Dendritic cell treated with granulocyte-macrophage colony-stimulating factor and Interleukin-4, amounts not matched to agents 40 ng/mL and 50 ng/mL, for 4 days (primary cell): ENCODE data around the gene SLX4IP.

Source experiments
- H3K27ac Mint-ChIP-seq: one replicate; pipeline ENCODE4 v1.8.0; 2022; ENCODE audit warnings: mild to moderate bottlenecking, mixed read lengths
- H3K27me3 Mint-ChIP-seq: one replicate; pipeline ENCODE4 v1.8.0; 2022; ENCODE audit warnings: mild to moderate bottlenecking, mixed read lengths
- H3K36me3 Mint-ChIP-seq: one replicate; pipeline ENCODE4 v1.8.0; 2022; ENCODE audit warnings: low read depth, mixed read lengths
- H3K4me1 Mint-ChIP-seq: one replicate; pipeline ENCODE4 v1.8.0; 2022; ENCODE audit warnings: low read depth, mixed read lengths
- H3K4me3 Mint-ChIP-seq: one replicate; pipeline ENCODE4 v1.8.0; 2022; ENCODE audit warnings: mild to moderate bottlenecking, moderate library complexity, mixed read lengths
- H3K9me3 Mint-ChIP-seq: one replicate; pipeline ENCODE4 v1.8.0; 2022; ENCODE audit warnings: mixed read lengths
- intact Hi-C: fragments of 100-400 bp; cut with micrococcal nuclease; formaldehyde crosslinking; loops from one replicate; pipeline ENCODE4 v1.15.0; 2022

The SLX4IP gene

DNA sequence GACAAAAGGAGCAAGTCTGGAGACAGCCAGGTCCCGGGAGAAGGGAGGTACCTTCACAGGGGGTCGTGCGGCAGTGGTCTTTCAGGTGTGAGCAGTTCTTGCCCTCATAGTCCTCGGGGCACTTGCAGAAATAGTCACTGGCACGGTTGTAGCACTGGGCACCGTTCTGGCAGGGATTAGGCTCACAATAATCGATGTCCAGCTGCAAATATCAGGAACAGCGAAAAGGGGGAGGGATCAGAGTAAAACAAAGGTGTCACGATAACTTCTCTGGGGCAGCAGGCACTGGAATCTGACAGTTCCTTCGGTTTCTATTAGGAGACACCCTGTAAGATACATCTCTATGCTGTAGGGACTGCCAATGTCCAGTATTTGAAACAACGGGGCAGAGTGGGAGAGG lies 212.8 kb downstream of the SLX4IP start:
- no peak overlapping the region for H3K4me3 Mint-ChIP-seq
- no peaks in the 10 kb centered on the region for H3K27me3 Mint-ChIP-seq
- no peaks in the 10 kb centered on the region for H3K4me1 Mint-ChIP-seq
- intact Hi-C loops, result no loop called here
- peaks cover 100% of the 10 kb centered on the region for H3K36me3 Mint-ChIP-seq
- H3K9me3 Mint-ChIP-seq, result no peaks in the 10 kb centered on the region
- no peak overlapping the region for H3K27ac Mint-ChIP-seq

DNA sequence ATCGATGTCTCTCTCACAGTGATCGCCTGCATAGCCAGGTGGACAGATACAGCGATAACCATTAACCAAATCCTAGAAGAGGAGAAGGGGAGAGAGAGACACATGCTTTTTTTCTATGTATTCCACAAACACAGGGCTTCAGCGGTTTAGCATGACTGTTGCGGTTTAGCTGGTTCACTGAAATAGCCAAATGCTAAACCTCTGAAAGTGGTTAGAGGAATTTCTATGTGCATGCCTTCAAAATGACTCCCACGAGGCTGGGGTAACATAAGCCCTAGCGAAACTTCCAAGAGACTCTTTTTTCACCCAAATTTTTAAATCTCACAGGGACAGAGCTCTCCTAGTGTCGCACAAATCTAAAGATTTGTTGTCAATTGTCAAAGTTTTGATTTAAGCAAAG lies 213.5 kb downstream of the SLX4IP start:
- Mint-ChIP-seq H3K9me3 (no peaks in the 10 kb centered on the region), H3K27ac (no peak overlapping the region), H3K36me3 (peaks cover 100% of the 10 kb centered on the region), H3K4me3 (no peak overlapping the region), H3K4me1 (no peaks in the 10 kb centered on the region), H3K27me3 (no peaks in the 10 kb centered on the region)
- intact Hi-C loops, result no loop called here

DNA sequence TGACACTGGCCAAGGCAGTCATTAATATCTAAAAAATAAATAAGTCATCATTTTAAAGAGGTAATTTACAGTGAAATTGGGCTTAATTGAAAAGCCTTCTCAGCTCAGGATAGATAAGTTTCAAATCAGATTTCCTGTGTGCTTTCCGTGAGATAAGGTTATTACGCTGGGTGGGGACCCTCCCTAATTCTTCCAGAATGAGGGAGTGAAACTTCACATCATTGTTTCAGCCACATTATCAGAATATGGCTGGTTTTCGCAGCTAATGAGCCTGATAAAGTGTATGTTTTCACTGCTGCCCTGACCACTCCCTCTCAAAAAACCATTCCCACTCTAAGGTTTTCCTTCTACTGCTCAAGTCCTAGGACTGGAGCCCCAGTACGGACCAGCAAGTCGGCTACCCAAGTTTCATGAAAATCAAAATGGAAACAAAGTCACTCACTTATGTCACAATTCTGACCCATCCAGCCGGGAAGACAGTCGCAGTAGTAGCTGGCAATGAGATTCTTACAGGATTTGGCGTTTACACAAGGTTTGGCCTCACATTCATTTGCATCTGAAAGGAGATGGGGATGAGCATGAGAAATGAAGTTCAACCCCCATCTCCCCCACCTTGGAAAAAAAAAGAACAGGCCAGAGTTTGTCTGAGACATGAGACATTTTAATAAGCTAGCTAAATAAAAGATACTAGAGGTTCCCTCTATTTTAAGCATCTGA lies 214.1 kb downstream of the SLX4IP start:
- no peaks in the 10 kb centered on the region for H3K27me3 Mint-ChIP-seq
- no peak overlapping the region for H3K4me3 Mint-ChIP-seq
- H3K27ac Mint-ChIP-seq, result no peak overlapping the region
- peaks cover 5% of the 10 kb centered on the region for H3K4me1 Mint-ChIP-seq
- H3K9me3 Mint-ChIP-seq, result no peaks in the 10 kb centered on the region
- H3K36me3 Mint-ChIP-seq, result peaks cover 100% of the 10 kb centered on the region
- intact Hi-C loops, result no loop called here

DNA sequence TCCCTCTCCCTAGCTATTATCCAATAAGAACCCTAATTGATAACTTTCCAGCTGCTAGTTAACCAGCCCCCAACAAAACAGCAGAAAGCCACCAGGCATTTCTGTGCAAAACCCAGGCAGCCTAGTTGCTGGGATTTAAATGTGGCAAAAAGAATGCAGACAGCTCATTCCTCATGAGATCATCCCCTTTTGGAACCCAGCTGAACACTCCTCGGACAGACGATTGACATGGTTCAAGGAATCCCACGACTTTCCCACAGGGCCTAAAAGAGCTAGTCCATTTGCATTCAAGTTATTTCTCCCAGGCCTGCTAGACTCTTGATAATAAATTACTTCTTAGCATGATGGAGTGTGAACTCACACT lies 214.7 kb downstream of the SLX4IP start:
- Mint-ChIP-seq H3K36me3 (peaks cover 100% of the 10 kb centered on the region), H3K27ac (no peak overlapping the region), H3K4me3 (no peak overlapping the region), H3K9me3 (no peaks in the 10 kb centered on the region), H3K4me1 (peaks cover 11% of the 10 kb centered on the region), H3K27me3 (no peaks in the 10 kb centered on the region)
- intact Hi-C loops, result no loop called here

DNA sequence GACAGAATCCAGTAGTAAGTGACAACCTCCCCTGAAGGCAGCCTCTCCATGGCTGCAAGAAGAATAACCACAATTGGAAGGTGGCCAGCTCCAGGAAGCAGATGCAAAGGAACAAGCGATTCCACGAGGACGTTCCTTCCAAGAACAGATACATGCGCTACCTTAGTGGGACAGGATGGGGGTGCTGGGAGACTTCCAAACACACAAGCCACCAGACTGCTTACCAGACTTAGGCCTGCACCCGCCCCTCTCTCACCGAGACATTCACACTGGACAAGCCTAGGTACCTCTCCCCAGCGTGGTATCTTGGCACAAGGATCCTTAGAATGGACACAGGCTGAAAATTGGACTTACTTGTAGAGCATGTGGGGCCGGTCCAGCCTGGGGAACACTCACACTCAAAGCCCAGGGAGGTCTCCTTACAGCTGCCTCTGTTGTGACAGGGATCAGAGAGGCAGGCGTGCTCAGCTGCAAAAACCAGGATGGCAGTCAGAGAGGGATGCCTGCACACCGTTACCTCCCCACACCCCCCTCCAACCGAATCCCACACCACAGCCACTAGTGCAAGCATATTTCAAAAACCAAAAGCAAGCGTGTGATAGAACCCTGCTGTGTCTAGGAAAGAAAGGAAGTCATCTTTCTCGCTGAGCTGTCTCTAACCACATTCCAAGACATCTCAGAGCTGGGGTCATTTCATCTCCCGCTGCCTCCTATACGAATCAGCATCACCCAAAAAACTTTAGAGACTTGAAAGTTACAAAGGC lies 216.3 kb downstream of the SLX4IP start:
- H3K27ac Mint-ChIP-seq, result no peak overlapping the region
- peaks cover 100% of the 10 kb centered on the region for H3K36me3 Mint-ChIP-seq
- H3K4me3 Mint-ChIP-seq, result no peak overlapping the region
- intact Hi-C loops, result no loop called here
- no peaks in the 10 kb centered on the region for H3K27me3 Mint-ChIP-seq
- H3K4me1 Mint-ChIP-seq, result peaks cover 11% of the 10 kb centered on the region
- H3K9me3 Mint-ChIP-seq, result no peaks in the 10 kb centered on the region

DNA sequence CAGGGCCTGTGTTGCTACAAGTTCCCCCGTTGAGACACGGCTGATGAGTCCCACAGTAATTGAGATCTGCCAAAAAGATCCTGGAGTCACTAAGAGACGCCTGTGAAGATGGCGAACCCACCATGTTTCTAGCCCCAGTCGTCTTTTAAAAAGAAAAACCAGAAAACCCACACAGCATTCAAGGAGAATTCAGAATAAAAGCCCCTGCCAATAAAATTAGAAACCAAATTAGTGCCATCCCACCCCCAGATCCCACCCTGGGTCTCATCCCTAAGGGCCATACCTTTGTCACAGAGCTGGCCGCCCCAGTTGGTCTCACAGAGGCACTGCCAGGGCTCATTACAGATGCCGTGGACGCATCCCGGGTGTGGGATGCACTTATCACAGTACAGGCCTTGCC lies 217.1 kb downstream of the SLX4IP start:
- intact Hi-C loops, result no loop called here
- peaks cover 100% of the 10 kb centered on the region for H3K36me3 Mint-ChIP-seq
- H3K9me3 Mint-ChIP-seq, result no peaks in the 10 kb centered on the region
- no peak overlapping the region for H3K4me3 Mint-ChIP-seq
- peaks cover 11% of the 10 kb centered on the region for H3K4me1 Mint-ChIP-seq
- no peak overlapping the region for H3K27ac Mint-ChIP-seq
- no peaks in the 10 kb centered on the region for H3K27me3 Mint-ChIP-seq

DNA sequence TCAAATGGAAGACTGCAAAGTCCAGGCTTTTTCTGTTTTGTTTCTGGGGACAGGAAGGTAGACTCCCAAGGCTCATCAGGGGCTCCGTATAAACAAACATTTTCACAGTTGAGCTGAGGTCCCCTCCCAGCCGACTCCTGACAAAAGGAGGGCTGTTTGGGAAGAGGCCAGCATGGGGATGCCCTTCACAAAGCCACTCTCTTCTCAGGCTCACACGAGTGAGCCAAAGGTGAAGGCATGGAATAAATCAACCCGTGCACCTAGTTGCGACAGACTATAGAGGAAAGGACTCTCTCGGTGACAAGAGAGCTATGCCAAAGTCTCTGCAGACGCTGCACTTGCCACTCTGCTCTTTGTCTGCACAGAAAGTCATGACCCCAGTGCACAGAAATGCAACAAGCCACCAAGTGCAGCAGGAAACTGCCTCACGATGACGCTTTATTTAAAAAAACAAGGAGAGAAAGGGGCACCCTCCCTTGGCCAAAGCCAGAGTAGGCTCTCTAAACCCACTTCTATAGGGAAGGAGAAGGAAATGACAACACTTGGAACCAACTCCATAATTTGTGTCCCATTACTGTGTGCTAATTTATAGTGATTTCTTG lies 217.7 kb downstream of the SLX4IP start:
- H3K9me3 Mint-ChIP-seq, result no peaks in the 10 kb centered on the region
- no peak overlapping the region for H3K27ac Mint-ChIP-seq
- H3K36me3 Mint-ChIP-seq, result peaks cover 100% of the 10 kb centered on the region
- H3K27me3 Mint-ChIP-seq, result no peaks in the 10 kb centered on the region
- intact Hi-C loops, result no loop called here
- H3K4me1 Mint-ChIP-seq, result peaks cover 12% of the 10 kb centered on the region
- no peak overlapping the region for H3K4me3 Mint-ChIP-seq

DNA sequence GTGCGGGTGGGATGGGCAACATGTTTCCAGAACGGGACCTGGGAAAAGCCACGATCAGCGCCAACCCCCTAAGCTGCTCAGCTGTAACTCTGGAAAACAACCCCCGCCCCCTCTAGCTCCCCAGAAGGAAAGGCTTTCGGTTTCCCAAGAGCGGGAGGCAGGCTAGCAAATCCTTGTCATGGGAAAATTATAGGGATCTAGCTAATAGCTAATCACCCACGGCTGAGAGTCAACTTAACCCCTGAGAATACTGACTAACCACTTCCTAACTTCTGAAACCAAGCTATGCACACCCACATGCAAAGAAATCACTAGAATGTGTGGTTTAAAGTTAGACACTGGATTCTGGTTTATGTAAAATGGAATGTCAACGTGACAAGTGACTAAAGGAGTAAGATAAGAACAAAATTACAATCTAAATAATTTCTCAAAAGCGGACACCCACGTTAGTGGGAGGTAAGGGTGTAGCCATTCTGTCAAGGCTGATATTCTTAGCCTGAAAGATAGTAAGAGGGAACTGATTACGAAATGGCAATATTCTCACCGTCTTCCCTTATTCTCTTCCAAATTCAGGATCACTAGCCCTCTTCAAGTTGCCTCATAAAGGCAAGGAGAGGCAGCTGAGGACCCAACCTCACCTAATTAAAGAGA lies 218.6 kb downstream of the SLX4IP start:
- Mint-ChIP-seq H3K4me1 (peaks cover 17% of the 10 kb centered on the region), H3K27ac (no peak overlapping the region), H3K36me3 (peaks cover 100% of the 10 kb centered on the region), H3K4me3 (no peak overlapping the region), H3K27me3 (no peaks in the 10 kb centered on the region), H3K9me3 (no peaks in the 10 kb centered on the region)
- intact Hi-C loops, result no loop called here

DNA sequence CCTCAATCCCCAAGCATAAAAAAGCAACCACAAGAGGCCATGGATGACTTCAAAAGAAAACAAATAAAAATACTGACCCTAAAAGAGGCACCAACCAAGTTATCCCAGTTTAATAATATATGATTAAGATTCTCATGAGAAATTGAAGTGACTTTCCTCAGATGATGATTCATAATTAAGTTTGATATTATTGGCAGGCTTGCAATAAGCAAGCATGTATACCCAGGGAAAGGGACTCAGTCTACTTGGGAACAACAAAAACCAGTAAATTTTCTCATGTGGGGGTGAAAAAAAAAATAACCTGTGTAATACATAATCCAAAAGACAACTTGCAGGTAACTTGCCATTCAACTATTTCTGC lies 219.1 kb downstream of the SLX4IP start:
- Mint-ChIP-seq H3K27ac (no peak overlapping the region), H3K27me3 (no peaks in the 10 kb centered on the region), H3K4me3 (no peak overlapping the region), H3K9me3 (no peaks in the 10 kb centered on the region), H3K36me3 (peaks cover 100% of the 10 kb centered on the region), H3K4me1 (peaks cover 17% of the 10 kb centered on the region)
- intact Hi-C loops, result no loop called here

DNA sequence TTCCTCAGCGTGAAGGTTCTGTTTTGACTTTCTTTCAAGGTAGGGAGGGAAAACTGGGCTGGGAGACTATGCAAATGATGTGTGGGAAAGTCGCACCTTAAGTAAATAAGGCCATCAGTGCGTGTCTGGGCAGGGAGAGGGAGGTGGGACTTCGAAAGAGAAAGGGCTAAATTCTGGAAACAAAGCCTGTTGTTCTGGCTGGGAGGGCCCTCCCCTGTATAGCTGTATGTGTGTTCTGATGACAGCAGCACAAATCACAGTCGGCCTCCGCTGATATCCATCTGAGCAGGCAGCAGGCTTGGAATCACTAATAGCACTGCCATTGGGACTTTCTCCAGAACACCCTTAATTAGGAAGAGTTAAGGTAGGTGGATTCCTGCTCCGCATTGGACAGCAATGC lies 219.5 kb downstream of the SLX4IP start:
- H3K4me1 Mint-ChIP-seq, result peaks cover 17% of the 10 kb centered on the region

DNA sequence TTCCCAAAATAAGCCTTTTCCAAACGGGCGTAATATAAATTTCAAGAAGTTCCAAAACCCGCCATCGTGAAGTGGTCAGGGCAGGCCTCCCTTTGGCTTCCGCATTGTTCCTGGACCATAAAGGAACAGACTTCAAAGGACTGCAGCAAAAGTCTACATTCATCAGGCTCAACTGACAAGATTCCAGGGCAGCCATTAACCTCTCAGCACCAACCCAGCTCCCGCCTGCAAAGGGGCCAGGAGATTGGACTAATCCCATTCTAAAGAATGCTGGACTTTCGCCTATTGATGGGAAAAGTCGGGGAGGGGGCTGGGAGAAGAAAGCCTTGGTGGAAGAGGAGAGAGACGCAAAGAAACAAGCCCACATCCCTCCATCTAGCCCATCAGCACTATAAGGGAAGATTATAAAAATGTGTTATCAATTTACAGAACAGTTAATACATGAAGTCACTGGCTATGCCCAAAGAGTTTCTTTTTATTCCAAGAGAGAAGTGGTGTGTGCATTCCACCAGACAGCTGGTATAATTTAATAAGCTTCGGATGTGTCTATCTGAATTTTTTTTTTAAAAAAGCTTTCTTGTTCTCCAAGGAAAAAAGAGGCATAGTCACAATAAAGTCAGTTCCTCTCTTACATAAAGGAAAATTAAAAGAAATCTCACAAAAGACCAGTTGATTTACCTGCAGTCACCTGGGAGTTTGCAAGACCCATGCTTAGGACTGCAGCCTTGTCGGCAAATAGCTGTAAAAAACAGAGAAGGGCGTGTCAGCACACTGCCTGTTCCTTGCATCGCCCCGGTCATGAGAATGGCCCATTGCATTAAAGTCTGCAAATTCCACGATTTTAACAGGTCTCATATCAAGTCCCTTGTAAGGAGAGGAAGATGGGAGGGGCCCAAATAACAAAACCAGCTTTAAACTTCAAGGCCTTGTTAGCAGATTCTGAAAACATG lies 220.9 kb downstream of the SLX4IP start:
- Mint-ChIP-seq H3K4me3 (no peak overlapping the region), H3K27me3 (no peaks in the 10 kb centered on the region)
- intact Hi-C loops, result no loop called here

More for the DNA sequence above, 219.5 kb downstream of the SLX4IP start:
- intact Hi-C loops, result no loop called here
- Mint-ChIP-seq H3K36me3 (peaks cover 100% of the 10 kb centered on the region), H3K9me3 (no peaks in the 10 kb centered on the region), H3K27ac (no peak overlapping the region), H3K4me3 (no peak overlapping the region), H3K27me3 (no peaks in the 10 kb centered on the region)

DNA sequence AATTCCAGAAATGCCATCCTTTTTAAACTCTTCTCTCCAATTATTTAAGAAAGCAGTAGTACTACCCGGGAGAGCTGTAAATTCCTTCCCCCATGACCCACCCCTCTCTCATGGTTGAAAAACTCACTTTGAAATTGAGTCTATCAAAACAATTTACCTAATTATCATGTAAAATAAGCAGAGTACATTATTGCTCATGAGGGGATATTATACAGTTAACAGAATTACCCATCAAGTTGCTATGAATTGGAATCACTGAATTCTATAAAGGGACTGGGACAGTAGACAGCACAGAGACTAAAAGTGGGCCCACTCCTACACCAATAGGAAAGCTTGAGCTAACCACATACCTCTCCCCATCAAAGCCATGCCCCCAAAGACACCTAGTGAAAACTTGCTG lies 222.3 kb downstream of the SLX4IP start:
- H3K9me3 Mint-ChIP-seq, result no peaks in the 10 kb centered on the region
- H3K4me3 Mint-ChIP-seq, result no peak overlapping the region
- intact Hi-C loops, result no loop called here
- peaks cover 100% of the 10 kb centered on the region for H3K36me3 Mint-ChIP-seq
- no peak overlapping the region for H3K27ac Mint-ChIP-seq
- H3K4me1 Mint-ChIP-seq, result peaks cover 29% of the 10 kb centered on the region
- no peaks in the 10 kb centered on the region for H3K27me3 Mint-ChIP-seq

More for the DNA sequence above, 220.9 kb downstream of the SLX4IP start:
- Mint-ChIP-seq H3K27ac (no peak overlapping the region), H3K9me3 (no peaks in the 10 kb centered on the region), H3K4me1 (peaks cover 17% of the 10 kb centered on the region), H3K36me3 (peaks cover 100% of the 10 kb centered on the region)

DNA sequence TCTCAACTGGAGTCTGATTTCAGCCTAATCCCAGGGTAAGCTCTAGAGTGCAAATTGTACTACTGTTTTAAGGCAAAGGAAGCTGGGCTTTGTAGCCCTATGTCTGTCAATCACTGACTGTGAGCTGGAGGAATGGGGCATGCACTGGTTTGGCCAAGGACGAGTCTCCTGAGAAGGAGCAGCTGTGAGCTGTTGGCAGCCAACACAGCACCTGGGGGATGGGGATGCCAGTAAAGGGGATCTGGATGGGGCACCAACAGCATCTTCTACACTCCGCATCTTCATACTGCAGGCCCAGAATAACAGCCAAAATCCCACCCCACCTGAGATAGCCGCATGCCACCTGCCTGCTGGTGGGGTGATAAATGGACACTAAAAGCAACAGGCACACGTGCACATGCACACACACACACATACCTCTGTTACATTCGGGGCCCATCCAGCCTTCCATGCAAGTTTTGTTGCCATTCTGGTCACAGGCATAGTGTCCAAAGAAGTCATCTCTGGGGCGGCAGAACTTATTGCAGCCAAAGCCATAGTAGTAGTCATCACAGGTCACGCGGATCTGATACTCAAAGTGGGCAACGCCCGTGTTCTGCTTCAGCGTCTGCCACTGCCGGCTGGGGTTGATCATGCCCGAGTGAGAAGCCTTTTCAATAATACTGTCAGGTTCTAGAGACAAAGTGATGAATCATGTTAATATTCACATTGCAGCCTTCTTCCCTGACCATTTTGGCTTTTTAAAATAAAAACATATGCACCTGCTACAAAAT lies 223.1 kb downstream of the SLX4IP start:
- Mint-ChIP-seq H3K9me3 (no peaks in the 10 kb centered on the region), H3K4me1 (peaks cover 37% of the 10 kb centered on the region), H3K4me3 (no peak overlapping the region), H3K36me3 (peaks cover 100% of the 10 kb centered on the region), H3K27me3 (no peaks in the 10 kb centered on the region), H3K27ac (no peak overlapping the region)
- intact Hi-C loops, result no loop called here
